ENCODE measurements around the gene UNC5A.

DNA sequence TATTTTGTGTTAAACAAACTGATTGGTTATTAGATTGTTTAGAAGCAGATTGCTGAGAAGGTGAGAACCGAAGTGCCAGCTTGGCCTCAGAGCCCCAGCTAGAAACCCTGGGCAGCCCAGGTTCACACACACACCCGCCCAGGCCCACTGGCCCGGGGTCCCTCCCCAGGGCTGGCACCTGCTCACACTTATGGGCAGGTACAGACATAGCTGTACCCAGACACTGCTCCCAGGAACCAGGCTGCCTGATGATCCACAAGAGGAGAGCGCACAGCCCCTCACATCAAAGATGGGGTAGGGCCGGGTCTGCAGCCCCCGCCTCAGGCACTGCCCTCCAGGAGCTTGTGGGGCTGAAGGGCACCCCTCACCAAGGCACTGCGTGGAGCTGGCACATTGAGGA, 55.6 kb downstream of the UNC5A start:
- TF ChIP-seq, protein P1, sequence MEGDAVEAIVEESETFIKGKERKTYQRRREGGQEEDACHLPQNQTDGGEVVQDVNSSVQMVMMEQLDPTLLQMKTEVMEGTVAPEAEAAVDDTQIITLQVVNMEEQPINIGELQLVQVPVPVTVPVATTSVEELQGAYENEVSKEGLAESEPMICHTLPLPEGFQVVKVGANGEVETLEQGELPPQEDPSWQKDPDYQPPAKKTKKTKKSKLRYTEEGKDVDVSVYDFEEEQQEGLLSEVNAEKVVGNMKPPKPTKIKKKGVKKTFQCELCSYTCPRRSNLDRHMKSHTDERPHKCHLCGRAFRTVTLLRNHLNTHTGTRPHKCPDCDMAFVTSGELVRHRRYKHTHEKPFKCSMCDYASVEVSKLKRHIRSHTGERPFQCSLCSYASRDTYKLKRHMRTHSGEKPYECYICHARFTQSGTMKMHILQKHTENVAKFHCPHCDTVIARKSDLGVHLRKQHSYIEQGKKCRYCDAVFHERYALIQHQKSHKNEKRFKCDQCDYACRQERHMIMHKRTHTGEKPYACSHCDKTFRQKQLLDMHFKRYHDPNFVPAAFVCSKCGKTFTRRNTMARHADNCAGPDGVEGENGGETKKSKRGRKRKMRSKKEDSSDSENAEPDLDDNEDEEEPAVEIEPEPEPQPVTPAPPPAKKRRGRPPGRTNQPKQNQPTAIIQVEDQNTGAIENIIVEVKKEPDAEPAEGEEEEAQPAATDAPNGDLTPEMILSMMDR (IDR thresholded peaks at IDR 0.05): no peak
- no peak for TF ChIP-seq POLR2A (IDR thresholded peaks at IDR 0.05)

Data from uterus (tissue), 2 donors.